GM18526 (cell line): ENCODE data around the gene CLEC19A.

ENCODE experiments used
- POLR2A ChIP-seq: IDR thresholded peaks from 3 replicates; pipeline ENCODE4 v1.6.1; 2011; ENCODE audit not compliant: insufficient read length; ENCODE audit errors: extremely low read depth

The CLEC19A gene

GRCh38 chr16:19344224-19344801, 58.8 kb downstream of the CLEC19A start:
- no peak for TF ChIP-seq POLR2A

- no peak for TF ChIP-seq POLR2A
Measured at GRCh38 chr16:19344980-19345379, 59.4 kb downstream of the CLEC19A start.

GRCh38 chr16:19346335-19346922, 60.9 kb downstream of the CLEC19A start:
- no peak for TF ChIP-seq POLR2A

GRCh38 chr16:19348125-19348524, 62.6 kb downstream of the CLEC19A start:
- TF ChIP-seq POLR2A: no peak

GRCh38 chr16:19348578-19349315, 63.2 kb downstream of the CLEC19A start:
- no peak for TF ChIP-seq POLR2A

GRCh38 chr16:19354371-19354770, 68.8 kb downstream of the CLEC19A start:
- TF ChIP-seq POLR2A: no peak

GRCh38 chr16:19356024-19356952, 70.8 kb downstream of the CLEC19A start:
- TF ChIP-seq POLR2A: no peak

GRCh38 chr16:19359556-19359955, 74.0 kb downstream of the CLEC19A start:
- no peak for TF ChIP-seq POLR2A
